Hematopoietic multipotent progenitor cell treated with erythropoietin and hydrocortisone succinate and interleukin-3 and kit ligand, for 4 days (in vitro differentiated cells): ENCODE results near the gene CRELD1.

Experiments
- DNase-seq: peaks from one replicate; pipeline ENCODE4 v3.0.0-alpha.2; 2015

The CRELD1 gene

DNA sequence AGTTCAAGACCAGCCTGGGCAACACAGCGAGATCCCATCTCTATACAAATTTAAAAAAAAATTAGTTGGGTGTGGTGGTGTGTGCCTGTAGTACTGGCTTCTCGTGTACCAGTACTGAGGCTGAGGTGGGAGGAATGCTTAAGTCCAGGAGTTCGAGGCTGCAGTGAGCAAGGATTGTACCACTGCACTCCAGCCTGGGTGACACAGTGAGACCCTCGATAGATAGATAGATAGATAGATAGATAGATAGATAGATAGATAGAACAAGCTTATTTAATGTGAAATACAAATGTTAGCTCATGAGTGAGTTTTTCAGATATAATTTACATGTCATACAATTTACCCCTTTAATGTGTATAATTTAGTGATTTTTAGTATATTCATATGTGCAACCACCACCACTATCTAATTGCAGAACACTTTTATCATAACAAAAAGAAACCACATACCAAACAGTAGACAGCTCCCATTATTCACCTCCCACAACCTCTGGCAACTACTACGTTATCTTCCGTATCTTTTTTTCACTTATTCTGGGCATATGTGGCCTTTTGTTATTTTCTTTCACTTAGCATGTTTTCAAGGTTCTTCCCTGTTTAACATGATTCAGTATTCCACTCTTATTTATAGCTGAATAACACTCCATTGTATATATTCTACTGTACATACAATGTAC lies 31.7 kb downstream of the CRELD1 start:
- no peak for DNase-seq

DNA sequence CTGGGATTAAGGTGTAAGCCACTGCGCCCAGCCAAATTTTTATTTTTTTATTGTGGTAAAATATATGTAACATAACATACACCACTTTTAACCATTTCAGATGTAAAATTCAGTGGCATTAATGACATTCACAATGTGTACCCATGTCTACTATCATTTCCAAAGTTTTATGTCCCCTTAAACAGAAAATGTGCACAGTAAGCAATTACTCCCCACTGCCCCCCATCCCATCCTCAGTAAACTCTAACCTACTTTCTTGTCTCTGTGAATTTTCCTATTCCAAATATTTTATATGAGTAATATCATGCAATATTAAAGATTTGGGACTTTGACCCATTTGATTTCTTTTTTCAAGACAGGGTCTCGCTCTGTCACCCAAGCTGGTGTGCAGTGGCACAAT lies 33.2 kb downstream of the CRELD1 start:
- no peak for DNase-seq

DNA sequence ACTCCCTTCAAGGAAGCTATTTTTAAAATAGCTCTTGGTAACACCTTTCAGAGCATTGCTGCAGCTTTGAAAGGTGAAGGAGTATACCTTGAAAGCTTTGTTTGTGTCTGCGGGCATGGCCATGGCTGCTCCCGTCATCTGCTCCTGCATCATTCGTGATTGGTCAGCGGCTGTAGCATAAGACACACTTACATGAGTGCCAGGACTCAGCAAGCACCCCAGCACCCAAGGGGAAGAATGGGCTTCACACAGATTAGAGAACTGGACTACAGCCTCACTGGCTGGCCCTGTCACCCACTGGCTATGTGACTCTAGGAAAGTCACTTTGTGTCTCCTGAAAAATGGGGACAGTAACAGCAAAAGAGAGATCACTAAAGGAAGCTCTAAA lies 36.0 kb downstream of the CRELD1 start:
- DNase-seq: no peak

DNA sequence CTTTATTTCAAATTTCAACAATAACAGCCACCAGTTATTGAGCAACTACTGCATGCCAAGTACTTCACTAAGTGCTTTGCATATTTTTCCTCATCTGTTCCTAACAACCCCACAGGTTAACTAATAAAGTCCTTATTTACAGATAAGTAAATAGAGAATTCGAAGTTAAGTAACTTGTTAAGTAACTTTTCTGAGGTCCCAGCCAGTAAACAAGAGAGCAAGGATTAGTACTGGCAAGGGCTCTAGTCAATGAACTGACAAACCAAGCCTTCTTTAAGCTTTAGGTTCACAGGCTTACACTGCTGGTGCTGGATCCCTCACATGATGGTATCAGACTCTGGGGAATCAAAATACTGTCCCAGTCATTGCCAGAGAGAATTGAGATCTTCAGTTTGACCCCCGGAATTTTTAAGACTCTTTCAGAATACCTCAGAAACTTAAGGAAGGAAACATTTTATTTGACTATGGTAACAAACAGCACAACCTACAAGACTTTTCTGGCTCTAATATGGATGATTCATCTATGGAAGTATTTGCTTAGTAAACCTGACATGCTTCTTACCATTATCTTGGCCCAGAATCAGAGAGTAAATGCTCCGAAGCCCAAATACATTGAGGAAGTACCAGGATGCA lies 36.5 kb downstream of the CRELD1 start:
- DNase-seq: no peak

DNA sequence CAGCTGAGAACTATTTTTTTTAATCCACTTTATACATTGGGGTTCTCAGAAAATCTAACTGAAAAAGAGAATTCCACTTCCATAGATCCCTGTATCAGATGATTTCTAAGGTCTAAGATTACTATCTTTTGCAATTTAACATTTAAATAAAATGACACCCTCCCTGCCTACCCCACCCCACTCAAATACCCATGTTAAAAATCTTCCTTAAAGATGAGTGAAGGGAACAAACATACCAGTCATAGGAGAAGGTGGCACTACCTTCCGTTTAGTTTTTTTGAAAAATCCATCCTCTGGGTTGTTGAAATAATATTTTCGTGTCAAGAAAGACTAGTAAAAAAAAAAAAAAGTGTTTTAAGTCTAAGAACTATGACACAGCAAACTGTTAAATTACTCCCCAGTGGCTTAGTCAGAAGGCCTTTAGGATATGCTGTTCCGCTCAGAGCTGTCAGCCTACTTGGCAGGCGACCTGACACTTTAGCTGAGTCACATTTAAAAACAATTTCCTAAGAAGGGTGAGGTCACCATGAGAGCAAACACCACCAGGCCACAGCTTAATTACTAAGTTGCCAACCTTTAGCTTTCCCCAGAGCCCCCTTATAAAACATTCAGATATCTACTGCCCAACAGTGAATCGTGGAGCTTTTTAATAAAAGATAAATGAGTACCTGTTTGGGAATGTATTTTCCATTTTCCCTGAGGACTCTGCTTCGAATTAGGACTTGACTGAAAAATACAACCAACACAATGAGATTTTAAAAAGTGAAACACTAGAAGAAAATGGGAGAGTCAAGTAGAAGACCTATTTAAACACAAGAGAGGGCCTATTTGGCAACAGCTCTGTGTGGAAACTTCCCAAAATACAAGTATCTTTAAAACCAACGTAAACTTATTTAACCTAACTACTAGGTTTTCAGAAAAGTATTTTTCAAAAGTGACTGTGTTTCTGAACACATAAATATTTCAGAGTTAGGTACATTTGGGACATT lies 43.4 kb downstream of the CRELD1 start:
- DNase-seq: peak; percentile 97

DNA sequence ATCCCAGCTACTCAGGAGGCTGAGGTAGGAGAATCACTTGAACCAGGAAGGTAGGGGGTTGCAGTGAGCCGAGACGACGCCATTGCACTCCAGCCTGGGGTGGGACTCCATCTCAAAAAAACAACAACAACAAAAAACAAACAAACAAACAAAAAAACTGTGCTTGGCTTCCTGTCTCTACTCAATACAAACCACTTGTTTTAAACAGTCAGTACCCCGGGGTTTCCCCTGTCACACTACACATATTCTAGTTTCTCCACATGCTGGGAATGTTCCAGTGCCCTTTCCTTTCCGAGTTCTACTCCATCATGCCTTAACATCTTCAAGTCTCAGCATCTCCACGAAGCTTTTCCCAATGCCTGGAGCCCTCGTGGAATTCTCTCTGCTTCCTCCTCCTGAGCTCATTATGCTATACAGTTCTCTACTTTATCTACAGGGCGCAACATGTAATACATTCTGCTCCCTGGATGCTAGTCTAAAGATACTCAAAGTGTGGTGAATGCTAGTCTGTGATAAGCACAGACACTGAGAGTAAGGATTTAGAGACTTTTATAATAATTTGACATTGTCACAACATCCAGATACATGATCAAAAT lies 45.2 kb downstream of the CRELD1 start:
- peak; percentile 88 for DNase-seq

DNA sequence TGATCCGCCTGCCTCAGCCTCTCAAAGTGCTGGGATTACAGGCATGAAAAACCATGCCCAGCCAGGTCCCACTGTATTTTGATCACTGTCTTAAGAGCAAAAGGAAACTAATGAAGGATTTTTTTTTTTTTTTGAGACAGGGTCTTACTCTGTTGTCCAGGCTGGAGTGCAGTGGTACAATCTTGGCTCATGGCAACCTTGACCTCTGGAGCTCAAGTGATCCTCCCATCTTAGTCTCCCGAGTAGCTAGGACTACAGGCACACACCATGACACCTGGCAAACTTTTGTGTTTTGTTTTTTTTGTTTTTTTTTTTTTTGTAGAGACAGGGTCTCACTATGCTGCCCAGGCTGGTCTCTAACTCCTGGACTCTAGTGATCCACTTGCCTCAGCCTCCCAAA lies 46.6 kb downstream of the CRELD1 start:
- DNase-seq: no peak

DNA sequence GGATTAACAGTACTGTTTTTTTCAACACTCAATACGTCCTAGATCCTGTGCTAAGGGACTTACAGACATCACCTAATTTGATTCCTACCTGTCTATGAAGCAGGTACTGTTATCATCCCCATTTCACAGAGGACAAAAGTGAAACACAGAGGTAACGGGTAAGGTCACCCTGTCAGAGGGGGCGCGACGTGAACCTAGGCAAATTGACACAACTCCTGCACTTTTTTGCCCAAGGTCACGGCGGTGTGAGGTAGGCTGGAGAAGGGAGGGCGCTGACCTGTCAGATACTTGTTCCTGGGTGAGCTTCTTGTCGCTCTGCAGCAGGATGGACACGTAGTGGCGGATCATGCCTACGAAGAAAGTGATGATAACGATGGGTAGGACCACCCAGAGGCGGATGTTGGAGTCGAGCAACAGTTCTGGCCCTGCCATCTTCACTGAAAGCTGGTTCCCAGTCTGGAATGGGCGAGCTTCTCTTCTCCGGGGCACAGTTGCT lies 52.6 kb downstream of the CRELD1 start:
- DNase-seq: no peak

DNA sequence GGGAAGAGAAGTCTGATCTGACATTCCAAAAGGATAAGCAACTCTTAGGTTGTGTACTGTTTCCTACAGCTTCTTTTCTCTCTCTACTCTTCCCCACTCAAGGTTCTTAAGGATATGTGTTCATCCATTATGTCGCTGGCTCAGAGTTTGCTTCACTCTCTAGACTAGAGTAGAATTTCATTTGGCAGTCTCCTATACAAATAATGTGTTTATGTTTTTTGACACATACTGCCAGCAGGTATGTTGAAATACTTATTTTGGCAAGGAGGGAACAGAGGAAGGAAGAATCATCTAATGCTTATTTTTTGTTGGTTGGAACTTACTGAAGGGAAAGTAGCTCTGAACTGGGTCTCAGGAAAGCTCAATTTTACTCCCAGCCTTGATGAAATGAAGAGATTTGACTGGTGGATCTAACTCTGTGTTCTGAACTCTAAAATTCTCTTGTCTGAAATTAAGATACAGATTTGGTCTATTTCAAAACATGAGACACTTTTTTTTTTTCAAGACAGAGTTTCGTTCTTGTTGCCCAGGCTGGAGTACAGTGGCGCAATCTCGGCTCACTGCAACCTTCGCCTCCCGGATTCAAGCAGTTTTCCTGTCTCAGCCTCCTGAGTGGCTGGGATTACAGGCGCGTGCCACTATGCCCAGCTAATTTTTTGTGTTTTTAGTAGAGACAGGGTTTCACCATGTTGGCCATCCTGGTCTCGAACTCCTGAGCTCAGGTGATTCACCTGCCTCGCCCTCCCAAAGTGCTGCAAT lies 60.6 kb downstream of the CRELD1 start:
- no peak for DNase-seq
